Osteoblast (primary cell): ENCODE results near the gene TRAPPC11. TPM values are rescaled to one million over a fixed set of nuclear protein-coding genes. Genes with fewer than 3 reads are reported as not detected.

Experiments
- DNase-seq: peaks from one replicate; pipeline ENCODE4 v3.0.0; 2011; ENCODE audit warnings: low spot score, mixed read lengths; ENCODE audit not compliant: insufficient read length; ENCODE audit errors: missing footprints
- H2AFZ ChIP-seq: 2 replicates; pipeline ENCODE4 v1.6.0; 2011; ENCODE audit warnings: mild to moderate bottlenecking, low read length
- H3K27ac ChIP-seq: 2 replicates; pipeline ENCODE4 v1.5.1; 2011; ENCODE audit warnings: mild to moderate bottlenecking, low read depth, low read length, moderate library complexity
- H3K27me3 ChIP-seq: 2 replicates; pipeline ENCODE4 v1.6.0; 2012; ENCODE audit warnings: mild to moderate bottlenecking, control low read depth, inconsistent platforms, low read length, moderate library complexity; ENCODE audit not compliant: insufficient read depth
- H3K36me3 ChIP-seq: 2 replicates; pipeline ENCODE4 v1.5.1; 2011; ENCODE audit warnings: mild to moderate bottlenecking, low read length, control low read depth, moderate library complexity; ENCODE audit not compliant: insufficient read depth
- H3K4me1 ChIP-seq: 2 replicates; pipeline ENCODE4 v1.5.1; 2011; ENCODE audit warnings: mild to moderate bottlenecking, low read length, control low read depth, moderate library complexity; ENCODE audit not compliant: insufficient read depth
- H3K4me2 ChIP-seq: 2 replicates; pipeline ENCODE4 v1.6.0; 2011; ENCODE audit warnings: mild to moderate bottlenecking, low read length; ENCODE audit not compliant: insufficient read depth
- H3K4me3 ChIP-seq: fragments of 200-600 bp; sonication (generic); 3 replicates; pipeline ENCODE4 v1.5.1; 2012; ENCODE audit warnings: mild to moderate bottlenecking, low read length, inconsistent platforms; ENCODE audit not compliant: insufficient read depth
- H3K79me2 ChIP-seq: 2 replicates; pipeline ENCODE4 v1.6.0; 2012; ENCODE audit warnings: mild to moderate bottlenecking, low read length, control low read depth, inconsistent platforms; ENCODE audit not compliant: insufficient read depth
- H3K9me3 ChIP-seq: 2 replicates; pipeline ENCODE4 v1.5.1; 2011; ENCODE audit warnings: low read depth, low read length, control low read depth
- H4K20me1 ChIP-seq: 2 replicates; pipeline ENCODE4 v1.6.0; 2012; ENCODE audit warnings: mild to moderate bottlenecking, low read length, control low read depth; ENCODE audit not compliant: insufficient read depth
- total RNA-seq: library from RNA; depleted of rRNA; stranded (reverse); fragments of >200 nt; gene quantifications from 2 replicates; pipeline ENCODE4 v1.2.3, GENCODE V29; 2012
- TF ChIP-seq, protein P1 (sequence below): IDR thresholded peaks from 2 replicates; pipeline ENCODE4 v1.5.1; 2011; ENCODE audit warnings: mild to moderate bottlenecking, low read depth, low read length, moderate library complexity; ENCODE audit errors: extremely low read depth

TRAPPC11 gene
- total RNA-seq, 1 donor, result 58.3 TPM

DNA sequence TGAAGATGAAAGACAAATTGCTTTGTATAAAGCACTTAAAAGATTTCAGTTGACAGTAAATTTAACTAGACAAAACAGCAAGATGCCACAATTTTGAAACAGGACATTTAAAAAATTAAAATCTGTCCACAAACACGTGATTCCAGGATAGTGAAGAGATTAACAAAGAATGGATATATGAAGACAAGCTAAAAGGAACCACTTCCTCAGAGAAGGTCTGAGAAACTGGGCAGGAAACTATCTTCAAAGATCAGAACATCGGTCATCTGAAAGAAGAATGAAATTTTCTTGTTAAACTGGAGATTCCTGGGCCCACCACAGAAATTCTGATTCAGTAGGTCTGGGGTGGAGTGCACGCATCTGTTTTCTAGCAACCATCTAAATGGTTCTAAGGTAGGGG is 1.5 kb upstream of the TRAPPC11 start:
- peaks cover 14% of the 10 kb centered on the region for H3K4me1 ChIP-seq
- no peaks in the 10 kb centered on the region for H3K9me3 ChIP-seq
- peak overlapping the region; percentile 95 for H3K4me2 ChIP-seq
- TF ChIP-seq, protein P1, sequence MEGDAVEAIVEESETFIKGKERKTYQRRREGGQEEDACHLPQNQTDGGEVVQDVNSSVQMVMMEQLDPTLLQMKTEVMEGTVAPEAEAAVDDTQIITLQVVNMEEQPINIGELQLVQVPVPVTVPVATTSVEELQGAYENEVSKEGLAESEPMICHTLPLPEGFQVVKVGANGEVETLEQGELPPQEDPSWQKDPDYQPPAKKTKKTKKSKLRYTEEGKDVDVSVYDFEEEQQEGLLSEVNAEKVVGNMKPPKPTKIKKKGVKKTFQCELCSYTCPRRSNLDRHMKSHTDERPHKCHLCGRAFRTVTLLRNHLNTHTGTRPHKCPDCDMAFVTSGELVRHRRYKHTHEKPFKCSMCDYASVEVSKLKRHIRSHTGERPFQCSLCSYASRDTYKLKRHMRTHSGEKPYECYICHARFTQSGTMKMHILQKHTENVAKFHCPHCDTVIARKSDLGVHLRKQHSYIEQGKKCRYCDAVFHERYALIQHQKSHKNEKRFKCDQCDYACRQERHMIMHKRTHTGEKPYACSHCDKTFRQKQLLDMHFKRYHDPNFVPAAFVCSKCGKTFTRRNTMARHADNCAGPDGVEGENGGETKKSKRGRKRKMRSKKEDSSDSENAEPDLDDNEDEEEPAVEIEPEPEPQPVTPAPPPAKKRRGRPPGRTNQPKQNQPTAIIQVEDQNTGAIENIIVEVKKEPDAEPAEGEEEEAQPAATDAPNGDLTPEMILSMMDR, result no peak
- H3K79me2 ChIP-seq, result peaks cover 66% of the 10 kb centered on the region
- no peaks in the 10 kb centered on the region for H3K27me3 ChIP-seq
- H2AFZ ChIP-seq, result peak overlapping the region; percentile 33
- peaks cover 23% of the 10 kb centered on the region for H3K36me3 ChIP-seq
- peak; percentile 72 for DNase-seq
- H4K20me1 ChIP-seq, result peaks cover 10% of the 10 kb centered on the region
- H3K4me3 ChIP-seq, result peak overlapping the region; percentile 87
- H3K27ac ChIP-seq, result peak overlapping the region; percentile 85

DNA sequence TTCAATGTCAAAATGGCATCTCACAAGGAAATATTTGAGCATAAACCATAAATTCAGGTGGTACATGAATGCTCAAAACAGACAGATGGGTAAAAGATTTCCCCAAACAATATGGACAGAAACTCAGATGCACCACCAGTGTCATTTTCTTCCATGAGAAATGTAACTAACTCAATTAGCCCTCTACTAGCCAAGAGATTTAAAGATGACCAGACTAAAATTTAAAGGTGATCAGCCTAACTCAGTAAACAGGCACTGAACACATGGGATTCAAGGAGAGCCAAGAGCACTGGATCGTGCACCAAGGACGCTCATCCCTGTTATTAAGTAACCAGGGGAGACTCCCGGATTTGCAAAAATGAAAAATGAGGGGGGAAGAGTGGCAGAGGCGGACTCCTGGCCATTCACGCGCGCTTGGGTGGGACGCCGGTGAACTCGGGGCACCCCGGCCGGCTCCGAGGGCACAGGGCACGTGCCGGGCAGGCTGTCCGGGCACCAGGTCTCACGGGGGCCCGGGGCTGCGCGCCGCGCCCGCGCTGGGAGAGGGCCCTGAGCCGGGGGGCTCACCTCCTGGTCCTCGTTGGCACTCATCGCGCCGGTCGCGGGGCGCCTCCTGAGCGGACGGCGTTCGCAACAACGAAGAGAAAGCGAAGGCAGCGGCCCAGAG is 598 bp upstream of the TRAPPC11 start:
- H3K27me3 ChIP-seq, result no peaks in the 10 kb centered on the region
- peak overlapping the region; percentile 95 for H3K4me2 ChIP-seq
- peaks cover 12% of the 10 kb centered on the region for H4K20me1 ChIP-seq
- peaks cover 14% of the 10 kb centered on the region for H3K4me1 ChIP-seq
- H3K9me3 ChIP-seq, result no peaks in the 10 kb centered on the region
- peak; percentile 83 for DNase-seq
- H3K79me2 ChIP-seq, result peaks cover 71% of the 10 kb centered on the region
- TF ChIP-seq, protein P1, result no peak
- H3K4me3 ChIP-seq, result peak overlapping the region; percentile 87
- peaks cover 14% of the 10 kb centered on the region for H3K36me3 ChIP-seq
- H3K27ac ChIP-seq, result peak overlapping the region; percentile 85
- peak overlapping the region; percentile 56 for H2AFZ ChIP-seq

DNA sequence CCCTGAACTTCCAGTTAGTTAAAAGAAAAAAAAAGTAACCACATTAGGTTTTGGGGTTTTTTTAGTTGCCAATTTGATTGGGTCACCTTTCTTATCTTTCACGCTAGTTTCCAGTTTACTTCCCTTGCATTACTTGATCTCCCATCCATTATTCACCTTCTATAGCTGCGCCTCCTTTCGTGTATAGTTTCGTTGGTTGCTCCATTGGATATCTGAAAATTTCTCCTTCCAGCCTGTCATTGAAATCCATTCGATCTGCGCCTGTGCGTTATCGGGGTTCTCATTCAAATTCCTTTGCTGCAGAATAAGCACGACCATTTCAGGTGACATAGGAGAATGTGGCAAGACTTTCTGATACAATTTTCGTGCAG is 764 bp downstream of the TRAPPC11 start:
- Histone ChIP-seq H3K9me3 (no peaks in the 10 kb centered on the region), H2AFZ (peak overlapping the region; percentile 90), H3K27me3 (no peaks in the 10 kb centered on the region), H3K36me3 (peaks cover 10% of the 10 kb centered on the region), H3K79me2 (peaks cover 80% of the 10 kb centered on the region), H3K27ac (peak overlapping the region; percentile 85), H3K4me1 (peaks cover 14% of the 10 kb centered on the region), H4K20me1 (peaks cover 18% of the 10 kb centered on the region), H3K4me3 (peak overlapping the region; percentile 87), H3K4me2 (peak overlapping the region; percentile 100)
- DNase-seq, result peak; percentile 66
- TF ChIP-seq, protein P1, result no peak

DNA sequence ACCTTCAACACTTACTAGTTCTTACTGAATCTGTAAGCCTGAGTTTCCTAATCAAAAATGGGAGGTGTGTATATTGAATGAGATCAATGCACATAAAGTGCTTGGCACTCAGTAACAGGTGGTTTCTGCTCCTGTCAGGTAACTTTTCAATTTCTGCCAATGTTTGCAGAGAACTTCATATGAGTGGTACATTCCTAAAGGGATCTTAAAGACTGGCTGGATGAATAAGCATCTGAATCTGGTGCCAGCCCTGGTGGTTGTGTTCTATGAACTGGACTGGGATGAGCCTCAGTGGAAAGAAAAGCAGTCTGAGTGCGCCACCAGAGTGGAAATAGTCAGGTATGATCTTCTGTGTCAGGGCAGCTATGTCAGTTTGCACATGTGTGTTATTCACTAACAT is 7.0 kb downstream of the TRAPPC11 start:
- no peak overlapping the region for H3K4me2 ChIP-seq

More for the DNA sequence above, 7.0 kb downstream of the TRAPPC11 start:
- H3K4me1 ChIP-seq, result no peaks in the 10 kb centered on the region
- TF ChIP-seq, protein P1, result no peak
- H2AFZ ChIP-seq, result no peak overlapping the region
- H3K36me3 ChIP-seq, result peaks cover 57% of the 10 kb centered on the region
- no peaks in the 10 kb centered on the region for H3K27me3 ChIP-seq
- H3K27ac ChIP-seq, result no peak overlapping the region
- no peak overlapping the region for H3K4me3 ChIP-seq
- H3K9me3 ChIP-seq, result no peaks in the 10 kb centered on the region
- H4K20me1 ChIP-seq, result peaks cover 12% of the 10 kb centered on the region
- peaks cover 33% of the 10 kb centered on the region for H3K79me2 ChIP-seq
- DNase-seq, result peak; percentile 21
